ENCODE data around the gene TGFBR2. TPM values are rescaled to one million over a fixed set of nuclear protein-coding genes. Genes with fewer than 3 reads are reported as not detected.

Gene TGFBR2
- total RNA-seq, 4 donors from 2014 or later, result 120 to 418 (median 218) TPM

- no peak overlapping the region for H3K27ac ChIP-seq
- peaks cover 24 to 25% of the 10 kb centered on the region in 2 donors for H3K36me3 ChIP-seq
- H3K27me3 ChIP-seq, result no peaks in the 10 kb centered on the region
- WGBS, 2 donors, result 92 to 93% methylated on average over 5 of the region's 5 CpGs
- H3K4me1 ChIP-seq, result peaks cover 5 to 7% of the 10 kb centered on the region in 2 donors
- H3K4me3 ChIP-seq (replicated peaks in 1 of 3), result no peak overlapping the region
- intact Hi-C loops (cut with DNase I), result no loop called here
- DNase-seq, result no peak
- no peak for TF ChIP-seq POLR2A (IDR thresholded peaks at IDR 0.05)
- H3K9me3 ChIP-seq, result no peaks in the 10 kb centered on the region
Observed at GRCh38 chr3:30648670-30649357, 42.4 kb downstream of the TGFBR2 start.

DNA sequence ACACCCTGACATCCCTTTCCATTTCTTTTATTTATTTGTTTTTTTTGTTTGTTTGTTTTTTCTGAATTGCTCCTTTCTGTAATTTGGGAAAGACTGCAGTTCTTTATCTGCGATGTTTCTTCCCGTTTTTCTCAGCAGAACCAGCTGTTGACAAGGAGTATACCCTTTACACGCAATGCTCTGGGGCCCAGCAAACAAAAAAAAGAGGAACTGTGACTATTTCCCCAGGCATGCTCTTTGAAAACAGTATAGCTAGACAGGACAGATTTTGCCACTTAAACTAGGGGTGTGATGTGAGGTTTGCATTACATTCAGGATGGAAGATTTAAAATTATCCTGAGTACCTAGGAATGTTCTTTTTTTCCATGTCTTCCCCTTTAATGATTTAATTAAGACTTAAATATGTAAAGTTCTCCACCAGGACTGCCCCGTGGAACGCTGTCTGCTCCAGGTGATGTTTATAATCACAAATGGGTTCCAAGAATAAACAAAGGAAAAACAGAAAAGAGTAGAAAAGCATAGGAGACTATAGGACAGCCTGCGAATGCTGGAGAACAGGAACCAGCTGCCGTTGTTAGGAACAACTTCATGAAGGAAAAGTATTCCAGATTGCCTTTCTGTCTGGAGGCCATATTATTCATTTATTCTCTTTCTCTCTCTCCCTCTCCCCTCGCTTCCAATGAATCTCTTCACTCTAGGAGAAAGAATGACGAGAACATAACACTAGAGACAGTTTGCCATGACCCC is 43.3 kb downstream of the TGFBR2 start:
- peaks cover 3 to 6% of the 10 kb centered on the region in 2 donors for H3K4me1 ChIP-seq
- 82 to 87% methylated on average over 9 of the region's 9 CpGs for WGBS, 2 donors
- H3K36me3 ChIP-seq, result peaks cover 29 to 32% of the 10 kb centered on the region in 2 donors
- H3K4me3 ChIP-seq (replicated peaks in 1 of 3), result no peak overlapping the region
- H3K27me3 ChIP-seq, result no peaks in the 10 kb centered on the region
- H3K27ac ChIP-seq, result no peak overlapping the region
- no peaks in the 10 kb centered on the region for H3K9me3 ChIP-seq
- intact Hi-C loops (cut with DNase I), result no loop called here
- DNase-seq, result no peak
- TF ChIP-seq CTCF (IDR thresholded peaks at IDR 0.05) (no peak), POLR2A (IDR thresholded peaks at IDR 0.05) (no peak)

GRCh38 chr3:30650348-30650995 is 44.1 kb downstream of the TGFBR2 start:
- H3K4me1 ChIP-seq, result peaks cover 0 to 10% of the 10 kb centered on the region in 2 donors
- H3K36me3 ChIP-seq, result peaks cover 31 to 32% of the 10 kb centered on the region in 2 donors

GRCh38 chr3:30654269-30654668 is 47.9 kb downstream of the TGFBR2 start:
- H3K27ac ChIP-seq, result peak overlapping the region in 1 of 3 donors; percentile 19
- H3K4me1 ChIP-seq, result peaks cover 8 to 40% of the 10 kb centered on the region in 2 donors
- no peaks in the 10 kb centered on the region for H3K9me3 ChIP-seq
- no peaks in the 10 kb centered on the region for H3K27me3 ChIP-seq
- intact Hi-C loops (cut with DNase I), result no loop called here
- DNase-seq, result no peak
- 73 to 95% methylated on average over 1 of the region's 1 CpG for WGBS, 2 donors
- H3K36me3 ChIP-seq, result peaks cover 20 to 31% of the 10 kb centered on the region in 2 donors
- TF ChIP-seq POLR2A (IDR thresholded peaks at IDR 0.05) (no peak), CTCF (IDR thresholded peaks at IDR 0.05) (no peak)
- no peak overlapping the region for H3K4me3 ChIP-seq (replicated peaks in 1 of 3)

More at GRCh38 chr3:30650348-30650995, 44.1 kb downstream of the TGFBR2 start:
- WGBS, 2 donors, result 94 to 97% methylated on average over 2 of the region's 2 CpGs
- no peaks in the 10 kb centered on the region for H3K9me3 ChIP-seq
- no peak overlapping the region for H3K4me3 ChIP-seq (replicated peaks in 1 of 3)
- DNase-seq, result no peak
- no peaks in the 10 kb centered on the region for H3K27me3 ChIP-seq
- intact Hi-C loops (cut with DNase I), result no loop called here
- H3K27ac ChIP-seq, result no peak overlapping the region
- TF ChIP-seq POLR2A (IDR thresholded peaks at IDR 0.05) (no peak), CTCF (IDR thresholded peaks at IDR 0.05) (no peak)

GRCh38 chr3:30655187-30655812 is 48.9 kb downstream of the TGFBR2 start:
- no peak for DNase-seq
- Histone ChIP-seq H3K27me3 (no peaks in the 10 kb centered on the region), H3K9me3 (no peaks in the 10 kb centered on the region), H3K27ac (peak overlapping the region in 1 of 3 donors; percentile 7), H3K4me1 (peaks cover 13 to 50% of the 10 kb centered on the region in 2 donors), H3K36me3 (peaks cover 13 to 22% of the 10 kb centered on the region in 2 donors), H3K4me3 (replicated peaks in 1 of 3) (no peak overlapping the region)
- 82% methylated on average over 5 of the region's 5 CpGs for WGBS, 2 donors
- intact Hi-C loops (cut with DNase I), result no loop called here
- no peak for TF ChIP-seq POLR2A (IDR thresholded peaks at IDR 0.05)
- no peak for TF ChIP-seq CTCF (IDR thresholded peaks at IDR 0.05)
